ENCODE measurements around the gene ZNF638.
A peak's percentile ranks its signal among the peaks of the same experiment; 100 is the strongest.

Gene ZNF638

GRCh38 chr2:71460595-71461303 is 129.2 kb downstream of the ZNF638 start:
- H3K27ac ChIP-seq = no peak overlapping the region
- no peak for TF ChIP-seq ZFX (IDR thresholded peaks at IDR 0.05)
- peak; percentile 48 for TF ChIP-seq CTCF (conservative IDR thresholded peaks at IDR 0.05)

- no peak overlapping the region for H3K27ac ChIP-seq
- TF ChIP-seq CTCF (conservative IDR thresholded peaks at IDR 0.05) (0 out of 2 replicates have a peak, but pooled peaks have one; percentile 0), ZFX (IDR thresholded peaks at IDR 0.05) (no peak)
These were observed 129.7 kb downstream of the ZNF638 start for GRCh38 chr2:71461304-71461671.

GRCh38 chr2:71462056-71462605 is 130.5 kb downstream of the ZNF638 start:
- TF ChIP-seq CTCF (conservative IDR thresholded peaks at IDR 0.05) (no peak), ZFX (IDR thresholded peaks at IDR 0.05) (no peak)

GRCh38 chr2:71462641-71463341 is 131.2 kb downstream of the ZNF638 start:
- TF ChIP-seq CTCF (conservative IDR thresholded peaks at IDR 0.05) = no peak
- no peak for TF ChIP-seq ZFX (IDR thresholded peaks at IDR 0.05)
- no peak overlapping the region for H3K27ac ChIP-seq

More at GRCh38 chr2:71462056-71462605, 130.5 kb downstream of the ZNF638 start:
- no peak overlapping the region for H3K27ac ChIP-seq

- no peak for TF ChIP-seq CTCF (conservative IDR thresholded peaks at IDR 0.05)
- no peak for TF ChIP-seq ZFX (IDR thresholded peaks at IDR 0.05)
These were observed 131.7 kb downstream of the ZNF638 start for GRCh38 chr2:71463342-71463654.

GRCh38 chr2:71464389-71464788 is 132.8 kb downstream of the ZNF638 start:
- TF ChIP-seq CTCF (conservative IDR thresholded peaks at IDR 0.05) = no peak
- no peak overlapping the region for H3K27ac ChIP-seq

More at GRCh38 chr2:71463342-71463654, 131.7 kb downstream of the ZNF638 start:
- no peak overlapping the region for H3K27ac ChIP-seq

GRCh38 chr2:71465356-71465755 is 133.8 kb downstream of the ZNF638 start:
- no peak overlapping the region for H3K27ac ChIP-seq
- no peak for TF ChIP-seq CTCF (conservative IDR thresholded peaks at IDR 0.05)
- TF ChIP-seq ZFX (IDR thresholded peaks at IDR 0.05) = no peak

All from C4-2B (cell line).